Body of pancreas (tissue), 4 donors: ENCODE measurements around the gene DCXR. TPM values are rescaled to one million over a fixed set of nuclear protein-coding genes. Genes with fewer than 3 reads are reported as not detected.

Experiments
- ATAC-seq: fragments of 150-250 bp; one replicate; pipeline ENCODE4 v1.9.1; 2016
- DNase-seq, 4 donors: peaks; one replicate each; pipeline ENCODE4 v3.0.0-alpha.2; 2019
- H3K27ac ChIP-seq, 4 donors: fragments of 200-600 bp; sonication (generic); 1 replicate in 3 of 4; 2 replicates in 1 of 4; pipeline versions ENCODE4 v1.5.1 to v1.6.1; 2016 to 2019; ENCODE audit warnings: mild to moderate bottlenecking in 1 of 4, mixed read lengths in 1 of 4, moderate library complexity in 1 of 4
- H3K27me3 ChIP-seq, 2 donors: fragments of 200-600 bp; sonication (generic); one replicate each; pipeline ENCODE4 v1.6.0; 2016; ENCODE audit warnings: mild to moderate bottlenecking in 1 of 2
- H3K36me3 ChIP-seq, 2 donors: fragments of 200-600 bp; sonication (generic); replicated peaks in 1 of 2; 2 replicates each; pipeline ENCODE4 v1.5.1; 2016; ENCODE audit warnings: low read depth in 2 of 2; ENCODE audit not compliant: insufficient read depth in 1 of 2
- H3K4me1 ChIP-seq: fragments of 200-600 bp; sonication (generic); one replicate; pipeline ENCODE4 v1.6.0; 2016
- H3K4me3 ChIP-seq, 2 donors: fragments of 200-600 bp; sonication (generic); 1 replicate in 1 of 2; 2 replicates in 1 of 2; pipeline ENCODE4 v1.5.1; 2016 to 2019
- H3K9me3 ChIP-seq, 3 donors: fragments of 200-600 bp; sonication (generic); 1 replicate in 2 of 3; 2 replicates in 1 of 3; pipeline ENCODE4 v1.5.1; 2016
- POLR2A ChIP-seq, 3 donors: fragments of 450-650 bp; IDR thresholded peaks; one replicate each; pipeline ENCODE4 v1.6.1; 2016; ENCODE audit warnings: antibody characterized with exemption in 3 of 3, mild to moderate bottlenecking in 2 of 3
- WGBS, 2 donors: methylation state at CpG; one replicate each; pipeline ENCODE4 v1.1.5; 2017; 5-methylcytosine and 5-hydroxymethylcytosine counted together
- intact Hi-C: fragments of 100-400 bp; cut with DNase I; formaldehyde crosslinking; loops from one replicate; pipeline ENCODE4 v1.15.1; 2023
- total RNA-seq, 2 donors: library from RNA; depleted of rRNA; stranded (reverse); fragments of >200 nt; gene quantifications; one replicate each; pipeline ENCODE4 v1.1.0, GENCODE V29; 2016
- TF ChIP-seq, protein P1 (sequence below), 7 experiments: fragments of 450-650 bp in 4 of 7; fragments of 200-600 bp in 3 of 7; sonication (generic) in 3 of 7; IDR thresholded peaks; one replicate each; pipeline ENCODE4 v1.5.1; 2016 to 2019; ENCODE audit warnings: antibody characterized with exemption in 7 of 7

Gene DCXR
- total RNA-seq, 2 donors from 2014 or later: 82.2 to 205 TPM

DNA sequence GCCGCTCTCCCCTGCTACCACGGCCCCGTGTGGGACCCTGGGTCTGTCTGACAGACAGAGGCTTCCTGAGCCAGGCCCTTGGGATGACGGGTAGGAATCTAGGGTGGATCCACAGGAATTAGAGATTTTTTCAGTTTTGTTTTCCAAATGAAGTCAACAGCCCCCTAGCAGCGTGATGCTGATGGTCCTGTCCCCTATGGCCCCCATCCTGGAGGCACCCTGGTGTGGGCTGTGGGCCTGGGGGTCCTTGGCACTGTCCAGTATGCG, 30.3 kb downstream of the DCXR start:
- no peak overlapping the region for H3K27ac ChIP-seq
- no peak for TF ChIP-seq POLR2A (IDR thresholded peaks at IDR 0.05)
- TF ChIP-seq, protein P1, sequence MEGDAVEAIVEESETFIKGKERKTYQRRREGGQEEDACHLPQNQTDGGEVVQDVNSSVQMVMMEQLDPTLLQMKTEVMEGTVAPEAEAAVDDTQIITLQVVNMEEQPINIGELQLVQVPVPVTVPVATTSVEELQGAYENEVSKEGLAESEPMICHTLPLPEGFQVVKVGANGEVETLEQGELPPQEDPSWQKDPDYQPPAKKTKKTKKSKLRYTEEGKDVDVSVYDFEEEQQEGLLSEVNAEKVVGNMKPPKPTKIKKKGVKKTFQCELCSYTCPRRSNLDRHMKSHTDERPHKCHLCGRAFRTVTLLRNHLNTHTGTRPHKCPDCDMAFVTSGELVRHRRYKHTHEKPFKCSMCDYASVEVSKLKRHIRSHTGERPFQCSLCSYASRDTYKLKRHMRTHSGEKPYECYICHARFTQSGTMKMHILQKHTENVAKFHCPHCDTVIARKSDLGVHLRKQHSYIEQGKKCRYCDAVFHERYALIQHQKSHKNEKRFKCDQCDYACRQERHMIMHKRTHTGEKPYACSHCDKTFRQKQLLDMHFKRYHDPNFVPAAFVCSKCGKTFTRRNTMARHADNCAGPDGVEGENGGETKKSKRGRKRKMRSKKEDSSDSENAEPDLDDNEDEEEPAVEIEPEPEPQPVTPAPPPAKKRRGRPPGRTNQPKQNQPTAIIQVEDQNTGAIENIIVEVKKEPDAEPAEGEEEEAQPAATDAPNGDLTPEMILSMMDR (IDR thresholded peaks at IDR 0.05): no peak
- no peaks in the 10 kb centered on the region for H3K4me1 ChIP-seq
- H3K36me3 ChIP-seq: no peaks in the 10 kb centered on the region
- 89 to 100% methylated on average over 1 to 6 of the region's 6 CpGs for WGBS, 2 donors
- H3K27me3 ChIP-seq: no peaks in the 10 kb centered on the region
- no peaks in the 10 kb centered on the region for H3K9me3 ChIP-seq
- no peak overlapping the region for H3K4me3 ChIP-seq
- intact Hi-C loops: no loop called here
- DNase-seq (no peak), ATAC-seq (no peak)

DNA sequence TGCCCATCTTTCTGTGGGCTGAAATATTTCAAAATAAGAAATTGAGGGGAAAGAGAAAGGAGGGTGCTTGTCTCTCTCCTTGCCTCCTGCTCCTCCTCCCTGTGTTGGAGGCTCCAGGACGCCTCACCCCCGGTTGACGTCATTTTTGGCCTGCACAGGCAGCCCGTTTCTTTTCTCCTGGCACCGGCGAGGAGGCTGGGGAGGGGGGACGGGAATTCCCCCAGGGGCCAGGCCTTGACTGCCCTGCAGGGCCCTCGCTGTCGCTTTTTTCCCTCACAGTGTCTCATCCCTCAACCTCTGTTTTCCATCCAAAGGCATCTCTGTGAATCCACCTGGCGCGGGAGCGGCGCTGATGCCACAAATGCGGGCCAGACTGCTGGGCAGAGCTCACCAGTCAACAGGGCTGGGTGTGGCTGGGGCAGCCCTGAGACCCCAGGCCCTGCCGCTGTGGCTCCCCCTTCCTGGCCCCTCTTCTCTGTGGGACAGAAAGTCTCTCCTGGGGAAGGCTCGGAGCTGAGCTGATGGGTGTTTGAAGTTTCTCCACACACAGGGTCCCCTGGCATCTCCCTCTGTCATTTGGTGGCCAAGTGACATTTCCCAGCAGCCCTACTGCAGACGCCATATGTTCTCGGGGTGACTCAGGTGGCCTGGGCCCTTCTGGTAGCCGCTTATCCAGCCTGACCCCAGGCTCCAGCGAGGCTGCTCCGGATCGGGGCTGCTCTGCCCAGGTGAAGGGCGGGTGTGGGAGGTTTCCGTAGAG, 30.8 kb downstream of the DCXR start:
- intact Hi-C loops: no loop called here
- no peak for TF ChIP-seq POLR2A (IDR thresholded peaks at IDR 0.05)
- TF ChIP-seq, protein P1 (IDR thresholded peaks at IDR 0.05): no peak
- Histone ChIP-seq H3K4me1 (no peaks in the 10 kb centered on the region), H3K36me3 (no peaks in the 10 kb centered on the region), H3K27ac (no peak overlapping the region), H3K27me3 (no peaks in the 10 kb centered on the region), H3K9me3 (no peaks in the 10 kb centered on the region), H3K4me3 (no peak overlapping the region)
- ATAC-seq (no peak), DNase-seq (no peak)
- WGBS, 2 donors: 86 to 91% methylated on average over 14 to 24 of the region's 24 CpGs

DNA sequence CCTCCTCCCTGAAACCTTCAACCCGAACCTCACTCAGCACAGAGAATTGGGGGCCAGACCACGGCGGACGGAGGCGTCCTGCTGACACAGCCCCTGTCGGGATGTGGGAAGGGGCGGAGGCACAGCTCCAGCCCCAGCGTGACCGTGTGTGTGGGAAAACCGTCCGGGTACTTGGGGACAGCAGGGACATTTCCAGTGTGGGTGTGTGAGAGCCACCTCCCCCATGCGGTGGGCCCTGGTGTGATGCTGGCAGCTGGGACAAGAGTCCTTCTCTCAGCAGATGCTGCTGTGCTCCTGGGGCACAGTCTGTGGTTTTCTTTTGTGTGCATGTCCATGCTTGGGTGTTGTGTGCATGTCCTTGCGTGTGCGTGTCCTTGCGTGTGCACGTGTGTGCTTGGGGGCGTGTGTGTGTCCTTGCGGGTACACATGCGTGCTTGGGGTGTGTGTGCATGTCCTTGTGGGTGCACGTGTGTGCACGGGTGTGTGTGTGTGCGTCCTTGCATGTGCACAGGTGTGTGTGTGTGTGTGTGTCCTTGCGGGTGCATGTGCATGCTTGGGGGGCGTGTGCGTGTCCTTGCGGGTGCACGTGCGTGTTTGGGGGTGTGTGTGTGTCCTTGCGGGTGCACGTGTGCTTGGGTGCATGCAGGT, 31.7 kb downstream of the DCXR start:
- intact Hi-C loops: no loop called here
- 88 to 90% methylated on average over 29 to 30 of the region's 30 CpGs for WGBS, 2 donors
- no peak overlapping the region for H3K4me3 ChIP-seq
- H3K27me3 ChIP-seq: no peaks in the 10 kb centered on the region
- no peaks in the 10 kb centered on the region for H3K4me1 ChIP-seq
- no peaks in the 10 kb centered on the region for H3K36me3 ChIP-seq
- H3K9me3 ChIP-seq: no peaks in the 10 kb centered on the region
- no peak overlapping the region for H3K27ac ChIP-seq
- no peak for ATAC-seq
- TF ChIP-seq POLR2A (IDR thresholded peaks at IDR 0.05): no peak
- TF ChIP-seq, protein P1 (IDR thresholded peaks at IDR 0.05): no peak
- DNase-seq: no peak

DNA sequence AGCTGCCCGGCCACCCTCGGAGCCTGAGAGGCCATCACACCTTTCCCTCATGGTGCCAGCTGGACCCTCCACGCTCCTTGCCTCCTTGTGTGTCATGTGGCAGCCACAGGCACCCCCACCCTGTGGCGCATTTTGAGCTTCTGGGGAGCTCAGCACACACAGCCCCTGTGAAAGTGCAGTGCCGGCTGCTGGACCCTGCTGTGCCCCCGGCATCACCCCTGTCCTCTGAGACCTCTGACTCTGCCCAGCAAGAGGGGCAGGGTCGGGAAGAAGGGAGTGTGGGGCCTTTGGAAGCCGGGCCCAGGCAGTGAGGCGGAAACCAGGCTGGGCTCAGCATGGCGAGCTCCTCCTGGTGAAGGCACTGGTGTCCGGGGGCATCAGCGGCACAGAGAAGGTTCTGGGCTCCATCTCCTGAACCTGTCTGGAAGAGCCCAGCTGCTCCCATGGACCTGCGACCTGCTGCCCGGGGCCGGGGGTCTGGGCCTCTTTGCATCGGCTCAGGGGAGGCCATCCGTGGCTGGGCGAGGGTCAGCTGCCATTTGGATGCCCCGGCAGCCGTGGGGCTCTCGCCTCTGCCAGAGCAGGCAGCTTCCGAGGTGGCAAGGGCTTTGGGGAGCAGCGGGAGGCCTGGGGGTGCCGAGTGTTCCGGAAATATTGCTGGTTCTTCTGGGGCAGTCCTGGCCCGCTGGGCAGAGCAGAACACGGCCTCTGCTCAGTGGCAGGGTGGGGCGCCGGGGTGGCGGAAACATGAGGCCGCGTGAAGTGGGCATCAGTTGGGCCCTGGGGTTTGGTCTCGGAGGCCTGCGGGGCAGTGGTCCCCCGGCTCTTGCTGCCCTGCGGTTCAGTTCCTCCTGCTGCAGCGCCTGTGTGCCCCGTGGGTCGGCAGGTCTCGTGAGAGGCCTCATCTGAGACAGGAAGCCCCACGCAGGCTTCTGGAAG, 32.7 kb downstream of the DCXR start:
- ATAC-seq: no peak
- Histone ChIP-seq H3K36me3 (no peaks in the 10 kb centered on the region), H3K9me3 (no peaks in the 10 kb centered on the region), H3K27me3 (no peaks in the 10 kb centered on the region), H3K4me1 (no peaks in the 10 kb centered on the region), H3K27ac (no peak overlapping the region), H3K4me3 (no peak overlapping the region)
- TF ChIP-seq POLR2A (IDR thresholded peaks at IDR 0.05): no peak
- TF ChIP-seq, protein P1 (IDR thresholded peaks at IDR 0.05): no peak
- no peak for DNase-seq
- intact Hi-C loops: no loop called here
- WGBS, 2 donors: 87 to 93% methylated on average over 19 to 40 of the region's 41 CpGs
